ENCODE measurements around the gene DZIP1. TPM values are rescaled to one million over a fixed set of nuclear protein-coding genes. Genes with fewer than 3 reads are reported as not detected.
A peak's percentile ranks its signal among the peaks of the same experiment; 100 is the strongest.

DZIP1 gene
- polyA plus RNA-seq, 1 donor, result 26.7 TPM

- DNase-seq, result no peak
These were observed 100.2 kb downstream of the DZIP1 start for GRCh38 chr13:95544293-95544692.

- no peak for DNase-seq
These were observed 102.5 kb downstream of the DZIP1 start for GRCh38 chr13:95541911-95542474.

GRCh38 chr13:95541308-95541707, 103.2 kb downstream of the DZIP1 start:
- no peak for DNase-seq

- DNase-seq, result peak; percentile 61
These were observed 103.6 kb downstream of the DZIP1 start for GRCh38 chr13:95540888-95541287.

- DNase-seq, result no peak
These were observed 107.8 kb downstream of the DZIP1 start for GRCh38 chr13:95536632-95537241.

GRCh38 chr13:95535243-95535642, 109.3 kb downstream of the DZIP1 start:
- no peak for DNase-seq

DNA sequence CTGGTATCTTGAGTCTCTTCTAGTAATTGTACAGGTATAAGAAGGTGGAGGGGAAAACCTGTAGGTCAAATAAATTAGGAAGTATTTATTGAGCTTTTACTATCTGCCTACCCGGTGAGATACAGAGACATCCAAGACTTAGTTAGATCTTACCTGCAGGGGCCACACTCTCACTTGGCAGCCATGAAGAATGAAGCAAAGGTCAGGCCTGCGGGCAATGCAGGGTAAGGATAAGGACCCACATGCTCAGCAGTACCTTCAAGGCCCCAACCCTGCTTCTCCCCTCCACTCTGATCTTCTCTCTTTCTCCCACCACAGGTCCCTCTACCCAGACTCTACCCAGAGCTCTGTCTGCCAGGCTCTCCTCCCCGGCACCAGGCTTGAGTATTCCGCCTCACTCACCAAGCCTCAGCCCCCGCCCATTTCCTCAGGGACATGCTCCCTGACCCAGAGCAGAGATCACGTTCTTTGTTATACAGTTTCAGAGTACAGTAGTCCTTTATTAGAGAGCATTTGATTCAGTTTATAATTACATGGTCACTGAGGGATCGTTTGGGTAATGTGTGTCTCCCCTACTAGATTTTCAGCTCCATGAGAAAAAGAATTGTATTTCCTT, 110.9 kb downstream of the DZIP1 start:
- no peak for DNase-seq

DNA sequence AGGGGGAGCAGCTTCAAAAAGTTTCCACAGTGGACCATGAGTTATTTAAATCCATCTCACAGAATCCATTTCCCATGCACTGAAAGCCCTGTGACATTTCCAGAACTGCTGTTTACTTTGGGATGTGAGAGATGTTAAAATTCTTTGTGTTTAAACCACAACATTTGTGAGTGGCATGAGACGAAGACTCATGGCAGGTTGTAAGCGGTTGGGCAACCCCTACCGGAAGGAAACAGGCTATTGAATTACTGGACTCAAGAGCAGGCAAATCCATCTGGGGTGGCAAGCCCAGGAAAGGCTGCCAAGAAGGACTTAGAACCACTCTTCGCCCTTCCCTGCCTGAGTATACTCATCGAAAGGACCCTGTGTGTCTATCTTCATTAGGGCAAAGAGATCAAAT, 114.3 kb downstream of the DZIP1 start:
- DNase-seq, result no peak

Other genes with a start within 250 kb of the DZIP1 start
- gene CLDN10, start 92.0 kb downstream of the DZIP1 start, polyA plus RNA-seq (ENCODE audit: insufficient read length), result 16.6 TPM
- 15.8 TPM for gene DNAJC3, start 32.4 kb upstream of the DZIP1 start, polyA plus RNA-seq (ENCODE audit: insufficient read length)